Panc1 (cell line): ENCODE measurements around the gene SESN2. TPM values are rescaled to one million over a fixed set of nuclear protein-coding genes. Genes with fewer than 3 reads are reported as not detected.

ENCODE experiments used
- ATAC-seq: fragments of 200-7000 bp; cut with Tn5 transposase; 2 replicates; pipeline ENCODE4 v1.9.1; 2020; ENCODE audit warnings: mild to moderate bottlenecking, moderate library complexity
- BruUV-seq: library from RNA; stranded (reverse); fragments of 400-500 nt; replicated peaks from 2 replicates; lab custom pipeline; 2021; lab: Mats Ljungman, UMichigan
- CTCF ChIA-PET: fragments of 300-600 bp; sonication (Branson Sonifier 250); formaldehyde crosslinking; loops from one replicate; lab custom pipeline; 2022; ENCODE audit warnings: antibody characterized with exemption; lab: Charles Lee
- POLR2A ChIA-PET: fragments of 300-600 bp; sonication (Branson Sonifier 250); formaldehyde crosslinking; loops from one replicate; lab custom pipeline; 2022; ENCODE audit warnings: antibody characterized with exemption; lab: Charles Lee
- DNase-seq: peaks from one replicate; pipeline ENCODE4 v3.0.0-alpha.2; 2010; ENCODE audit warnings: low read depth, low spot score
- H3K27ac ChIP-seq: 2 replicates; pipeline ENCODE4 v1.5.1; 2011; ENCODE audit warnings: mild to moderate bottlenecking, low read length, inconsistent platforms
- H3K27me3 ChIP-seq: fragments of 200-500 bp; sonication (Bioruptor generic); 2 replicates; pipeline ENCODE4 v1.6.0; 2014; ENCODE audit warnings: low read length, inconsistent platforms; ENCODE audit not compliant: control insufficient read depth, insufficient read depth
- H3K36me3 ChIP-seq: fragments of 200-500 bp; sonication (Bioruptor generic); 2 replicates; pipeline ENCODE4 v1.5.1; 2014; ENCODE audit warnings: inconsistent platforms, mild to moderate bottlenecking, low read length, moderate library complexity; ENCODE audit not compliant: control insufficient read depth, insufficient read depth
- H3K4me1 ChIP-seq: 2 replicates; pipeline ENCODE4 v1.5.1; 2011; ENCODE audit warnings: inconsistent platforms, mild to moderate bottlenecking, low read length, moderate library complexity; ENCODE audit not compliant: control insufficient read depth, insufficient read depth
- H3K4me3 ChIP-seq, 2 experiments: 2 replicates each; pipeline ENCODE4 v1.5.1; 2011 to 2012; ENCODE audit warnings: low read depth in 2 of 2, low read length in 2 of 2, mild to moderate bottlenecking in 2 of 2, inconsistent platforms in 1 of 2, moderate library complexity in 1 of 2
- H3K9me3 ChIP-seq: fragments of 200-500 bp; sonication (Bioruptor generic); 2 replicates; pipeline ENCODE4 v1.5.1; 2014; ENCODE audit warnings: low read depth, mild to moderate bottlenecking, inconsistent platforms, low read length, moderate library complexity; ENCODE audit not compliant: control insufficient read depth, insufficient read depth
- CTCF ChIP-seq: fragments of 450-650 bp; IDR thresholded peaks from 2 replicates; pipeline ENCODE4 v1.5.1; 2017; ENCODE audit warnings: mild to moderate bottlenecking
- POLR2AphosphoS5 ChIP-seq: IDR thresholded peaks from 2 replicates; pipeline ENCODE4 v1.6.1; 2012; ENCODE audit warnings: mild to moderate bottlenecking, low read depth, low read length, moderate library complexity
- SIN3A ChIP-seq: IDR thresholded peaks from 2 replicates; pipeline ENCODE4 v1.6.1; 2012; ENCODE audit warnings: low read depth, mild to moderate bottlenecking, low read length, moderate library complexity, borderline replicate concordance; ENCODE audit not compliant: insufficient read depth
- TCF7L2 ChIP-seq: IDR thresholded peaks from 2 replicates; pipeline ENCODE4 v1.6.1; 2011; ENCODE audit warnings: mild to moderate bottlenecking, low read depth, low read length, inconsistent platforms
- in situ Hi-C: cut with HindIII; loops from 2 replicates; pipeline ENCODE4 v1.10.0; 2016; ENCODE audit warnings: low sequenced_read_pairs, low pct_unique_long_range_greater_than_20kb
- intact Hi-C: fragments of 100-400 bp; cut with micrococcal nuclease; formaldehyde crosslinking; loops from one replicate; pipeline ENCODE4 v1.10.0; 2022; ENCODE audit not compliant: unreplicated experiment
- total RNA-seq: library from RNA; stranded (reverse); gene quantifications from one replicate; pipeline ENCODE4 v1.2.1, GENCODE V29; 2021; ENCODE audit not compliant: unreplicated experiment
- TF ChIP-seq, protein P1 (sequence below), 2 experiments: IDR thresholded peaks; 2 replicates each; pipeline ENCODE4 v1.6.1; 2011 to 2012; ENCODE audit warnings: low read depth in 2 of 2, control low read depth in 1 of 2, low read length in 1 of 2, mild to moderate bottlenecking in 1 of 2, moderate library complexity in 1 of 2; ENCODE audit not compliant: insufficient read depth in 1 of 2

SESN2 gene
- total RNA-seq, 1 experiment from 2014 or later: 19.7 TPM

GRCh38 chr1:28264897-28265296 lies 5.6 kb downstream of the SESN2 start:
- TF ChIP-seq, protein P1, sequence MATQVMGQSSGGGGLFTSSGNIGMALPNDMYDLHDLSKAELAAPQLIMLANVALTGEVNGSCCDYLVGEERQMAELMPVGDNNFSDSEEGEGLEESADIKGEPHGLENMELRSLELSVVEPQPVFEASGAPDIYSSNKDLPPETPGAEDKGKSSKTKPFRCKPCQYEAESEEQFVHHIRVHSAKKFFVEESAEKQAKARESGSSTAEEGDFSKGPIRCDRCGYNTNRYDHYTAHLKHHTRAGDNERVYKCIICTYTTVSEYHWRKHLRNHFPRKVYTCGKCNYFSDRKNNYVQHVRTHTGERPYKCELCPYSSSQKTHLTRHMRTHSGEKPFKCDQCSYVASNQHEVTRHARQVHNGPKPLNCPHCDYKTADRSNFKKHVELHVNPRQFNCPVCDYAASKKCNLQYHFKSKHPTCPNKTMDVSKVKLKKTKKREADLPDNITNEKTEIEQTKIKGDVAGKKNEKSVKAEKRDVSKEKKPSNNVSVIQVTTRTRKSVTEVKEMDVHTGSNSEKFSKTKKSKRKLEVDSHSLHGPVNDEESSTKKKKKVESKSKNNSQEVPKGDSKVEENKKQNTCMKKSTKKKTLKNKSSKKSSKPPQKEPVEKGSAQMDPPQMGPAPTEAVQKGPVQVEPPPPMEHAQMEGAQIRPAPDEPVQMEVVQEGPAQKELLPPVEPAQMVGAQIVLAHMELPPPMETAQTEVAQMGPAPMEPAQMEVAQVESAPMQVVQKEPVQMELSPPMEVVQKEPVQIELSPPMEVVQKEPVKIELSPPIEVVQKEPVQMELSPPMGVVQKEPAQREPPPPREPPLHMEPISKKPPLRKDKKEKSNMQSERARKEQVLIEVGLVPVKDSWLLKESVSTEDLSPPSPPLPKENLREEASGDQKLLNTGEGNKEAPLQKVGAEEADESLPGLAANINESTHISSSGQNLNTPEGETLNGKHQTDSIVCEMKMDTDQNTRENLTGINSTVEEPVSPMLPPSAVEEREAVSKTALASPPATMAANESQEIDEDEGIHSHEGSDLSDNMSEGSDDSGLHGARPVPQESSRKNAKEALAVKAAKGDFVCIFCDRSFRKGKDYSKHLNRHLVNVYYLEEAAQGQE (IDR thresholded peaks at IDR 0.05; ENCODE audit: insufficient read depth in 1 of 2, low read depth in 2 of 2, low read length in 1 of 2): no peak
- no peak for TF ChIP-seq POLR2AphosphoS5
- ChIA-PET CTCF (no interaction called here), POLR2A (no interaction called here)
- no TSS peak for BruUV-seq
- ATAC-seq (no peak), DNase-seq (no peak)
- Histone ChIP-seq H3K4me3 (no peak overlapping the region), H3K27ac (no peak overlapping the region), H3K4me1 (peaks cover 27% of the 10 kb centered on the region), H3K9me3 (no peaks in the 10 kb centered on the region), H3K27me3 (no peaks in the 10 kb centered on the region), H3K36me3 (no peaks in the 10 kb centered on the region)
- intact Hi-C loops (loop anchor here (10.0 kb wide), 1 partner anchor 60 kb away; the partner anchor contains the start of gene MED18), in situ Hi-C loops (no loop called here)

GRCh38 chr1:28265577-28265976 lies 6.3 kb downstream of the SESN2 start:
- no peaks in the 10 kb centered on the region for H3K27me3 ChIP-seq
- H3K36me3 ChIP-seq: no peaks in the 10 kb centered on the region
- H3K27ac ChIP-seq: no peak overlapping the region
- TF ChIP-seq TCF7L2 (no peak), SIN3A (no peak), CTCF (no peak), POLR2AphosphoS5 (no peak)
- TF ChIP-seq, protein P1 (IDR thresholded peaks at IDR 0.05; ENCODE audit: insufficient read depth in 1 of 2, low read depth in 2 of 2, low read length in 1 of 2): no peak
- no TSS peak for BruUV-seq
- DNase-seq: no peak
- H3K4me1 ChIP-seq: peaks cover 27% of the 10 kb centered on the region
- POLR2A ChIA-PET: no interaction called here
- no peaks in the 10 kb centered on the region for H3K9me3 ChIP-seq
- intact Hi-C loops (loop anchor here (10.0 kb wide), 1 partner anchor 59 kb away; the partner anchor contains the start of gene MED18), in situ Hi-C loops (no loop called here)
- ATAC-seq: no peak
- CTCF ChIA-PET: no interaction called here
- no peak overlapping the region for H3K4me3 ChIP-seq
